DND-41 (cell line): ENCODE results near the gene AGA.

ENCODE experiments used
- ATAC-seq: fragments of 200-7000 bp; cut with Tn5 transposase; 3 replicates; pipeline ENCODE4 v1.9.1; 2021; ENCODE audit warnings: low read depth; ENCODE audit not compliant: insufficient read depth
- DNase-seq: peaks from one replicate; pipeline ENCODE4 v3.0.0-alpha.2; 2020
- H2AFZ ChIP-seq: 2 replicates; pipeline ENCODE4 v1.6.0; 2012; ENCODE audit warnings: low read depth, low read length
- H3K27ac ChIP-seq: 2 replicates; pipeline ENCODE4 v1.5.1; 2012; ENCODE audit warnings: low read length, inconsistent platforms
- H3K27me3 ChIP-seq: fragments of 200-600 bp; sonication (generic); 2 replicates; pipeline ENCODE4 v1.6.0; 2012; ENCODE audit warnings: low read length, mild to moderate bottlenecking, inconsistent platforms; ENCODE audit not compliant: insufficient read depth, poor library complexity
- H3K36me3 ChIP-seq: 2 replicates; pipeline ENCODE4 v1.5.1; 2012; ENCODE audit warnings: low read length, inconsistent platforms; ENCODE audit not compliant: insufficient read depth
- H3K4me1 ChIP-seq: 2 replicates; pipeline ENCODE4 v1.5.1; 2012; ENCODE audit warnings: mild to moderate bottlenecking, low read length; ENCODE audit not compliant: insufficient read depth
- H3K4me2 ChIP-seq: 2 replicates; pipeline ENCODE4 v1.6.0; 2012; ENCODE audit warnings: mild to moderate bottlenecking, moderate library complexity, low read length, inconsistent platforms; ENCODE audit not compliant: insufficient read depth
- H3K4me3 ChIP-seq, 2 experiments: fragments of 200-600 bp in 1 of 2; shearing (Covaris generic) in 1 of 2; 2 replicates each; pipeline ENCODE4 v1.5.1; 2012 to 2016; ENCODE audit warnings: inconsistent platforms in 2 of 2, low read length in 2 of 2, mild to moderate bottlenecking in 2 of 2, low read depth in 1 of 2, moderate library complexity in 1 of 2
- H3K79me2 ChIP-seq: 2 replicates; pipeline ENCODE4 v1.6.0; 2012; ENCODE audit warnings: low read length, inconsistent platforms; ENCODE audit not compliant: insufficient read depth
- H3K9ac ChIP-seq: 2 replicates; pipeline ENCODE4 v1.6.0; 2012; ENCODE audit warnings: low read depth, mild to moderate bottlenecking, inconsistent platforms, low read length, moderate library complexity
- H3K9me3 ChIP-seq: 2 replicates; pipeline ENCODE4 v1.5.1; 2012; ENCODE audit warnings: low read length, moderate library complexity, mild to moderate bottlenecking, inconsistent platforms; ENCODE audit not compliant: insufficient read depth, severe bottlenecking
- H4K20me1 ChIP-seq: 2 replicates; pipeline ENCODE4 v1.6.0; 2012; ENCODE audit warnings: low read length; ENCODE audit not compliant: insufficient read depth
- EZH2 ChIP-seq: IDR thresholded peaks from 3 replicates; pipeline ENCODE4 v1.6.1; 2012; ENCODE audit warnings: borderline replicate concordance, low read depth, mild to moderate bottlenecking, moderate library complexity, low read length, inconsistent platforms; ENCODE audit not compliant: severe bottlenecking
- TF ChIP-seq, protein P1 (sequence below): IDR thresholded peaks from 2 replicates; pipeline ENCODE4 v1.5.1; 2012; ENCODE audit warnings: borderline replicate concordance, low read length, moderate library complexity, mild to moderate bottlenecking; ENCODE audit not compliant: poor library complexity, severe bottlenecking; ENCODE audit errors: extremely low read depth

AGA gene

GRCh38 chr4:177391287-177391686 is 51.0 kb downstream of the AGA start:
- H3K9me3 ChIP-seq, result no peaks in the 10 kb centered on the region
- H3K9ac ChIP-seq, result no peak overlapping the region
- no peaks in the 10 kb centered on the region for H3K27me3 ChIP-seq
- no peak overlapping the region for H3K4me3 ChIP-seq
- H3K4me2 ChIP-seq, result no peak overlapping the region
- no peaks in the 10 kb centered on the region for H3K36me3 ChIP-seq
- no peak for ATAC-seq
- TF ChIP-seq, protein P1, sequence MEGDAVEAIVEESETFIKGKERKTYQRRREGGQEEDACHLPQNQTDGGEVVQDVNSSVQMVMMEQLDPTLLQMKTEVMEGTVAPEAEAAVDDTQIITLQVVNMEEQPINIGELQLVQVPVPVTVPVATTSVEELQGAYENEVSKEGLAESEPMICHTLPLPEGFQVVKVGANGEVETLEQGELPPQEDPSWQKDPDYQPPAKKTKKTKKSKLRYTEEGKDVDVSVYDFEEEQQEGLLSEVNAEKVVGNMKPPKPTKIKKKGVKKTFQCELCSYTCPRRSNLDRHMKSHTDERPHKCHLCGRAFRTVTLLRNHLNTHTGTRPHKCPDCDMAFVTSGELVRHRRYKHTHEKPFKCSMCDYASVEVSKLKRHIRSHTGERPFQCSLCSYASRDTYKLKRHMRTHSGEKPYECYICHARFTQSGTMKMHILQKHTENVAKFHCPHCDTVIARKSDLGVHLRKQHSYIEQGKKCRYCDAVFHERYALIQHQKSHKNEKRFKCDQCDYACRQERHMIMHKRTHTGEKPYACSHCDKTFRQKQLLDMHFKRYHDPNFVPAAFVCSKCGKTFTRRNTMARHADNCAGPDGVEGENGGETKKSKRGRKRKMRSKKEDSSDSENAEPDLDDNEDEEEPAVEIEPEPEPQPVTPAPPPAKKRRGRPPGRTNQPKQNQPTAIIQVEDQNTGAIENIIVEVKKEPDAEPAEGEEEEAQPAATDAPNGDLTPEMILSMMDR, result no peak
- TF ChIP-seq EZH2, result no peak
- H3K4me1 ChIP-seq, result peaks cover 20% of the 10 kb centered on the region
- H4K20me1 ChIP-seq, result no peaks in the 10 kb centered on the region
- DNase-seq, result no peak
- no peak overlapping the region for H2AFZ ChIP-seq
- H3K27ac ChIP-seq, result no peak overlapping the region
- no peaks in the 10 kb centered on the region for H3K79me2 ChIP-seq

- Histone ChIP-seq H3K9me3 (no peaks in the 10 kb centered on the region), H3K79me2 (no peaks in the 10 kb centered on the region)
Observed at GRCh38 chr4:177386278-177386815, 55.9 kb downstream of the AGA start.

GRCh38 chr4:177385576-177386277 is 56.5 kb downstream of the AGA start:
- no peaks in the 10 kb centered on the region for H3K27me3 ChIP-seq
- H3K4me3 ChIP-seq, result no peak overlapping the region
- DNase-seq (no peak), ATAC-seq (peak; percentile 85)
- H3K4me1 ChIP-seq, result peaks cover 17% of the 10 kb centered on the region
- TF ChIP-seq EZH2, result no peak
- TF ChIP-seq, protein P1, result no peak
- H3K36me3 ChIP-seq, result no peaks in the 10 kb centered on the region
- H3K27ac ChIP-seq, result 0 out of 2 replicates have a peak overlapping the region, but pooled peaks have one; percentile 18
- no peaks in the 10 kb centered on the region for H4K20me1 ChIP-seq
- H3K9me3 ChIP-seq, result no peaks in the 10 kb centered on the region
- H3K9ac ChIP-seq, result no peak overlapping the region
- no peak overlapping the region for H2AFZ ChIP-seq
- peak overlapping the region; percentile 39; the same call in 1 of the 2 replicates for H3K4me2 ChIP-seq
- H3K79me2 ChIP-seq, result no peaks in the 10 kb centered on the region

More at GRCh38 chr4:177386278-177386815, 55.9 kb downstream of the AGA start:
- Histone ChIP-seq H3K27me3 (no peaks in the 10 kb centered on the region), H2AFZ (no peak overlapping the region), H3K27ac (no peak overlapping the region), H3K9ac (no peak overlapping the region), H3K36me3 (no peaks in the 10 kb centered on the region), H4K20me1 (no peaks in the 10 kb centered on the region), H3K4me1 (peaks cover 17% of the 10 kb centered on the region), H3K4me3 (no peak overlapping the region), H3K4me2 (no peak overlapping the region)
- DNase-seq, result no peak
- no peak for ATAC-seq
- no peak for TF ChIP-seq EZH2
- TF ChIP-seq, protein P1, result no peak
